LNCaP clone FGC (cell line): ENCODE data around the gene TRAPPC5.
A peak's percentile ranks its signal among the peaks of the same experiment; 100 is the strongest.
"Not testable (repeated sequence)": the region's sequence is repeated elsewhere in the genome, so short reads cannot be mapped to it uniquely, and the experiment has no call there.

ENCODE experiments used
- DNase-seq: peaks from one replicate; pipeline ENCODE4 v3.0.0-alpha.2; 2011; ENCODE audit warnings: low read depth
- H3K4me3 ChIP-seq: 2 replicates; pipeline ENCODE4 v1.5.1; 2011; ENCODE audit warnings: mild to moderate bottlenecking, low read depth, low read length, control low read depth
- CTCF ChIP-seq: IDR thresholded peaks from 2 replicates; pipeline ENCODE4 v1.5.1; 2012; ENCODE audit warnings: mild to moderate bottlenecking; ENCODE audit not compliant: control insufficient read depth, insufficient read depth; ENCODE audit errors: extremely low read depth

Gene TRAPPC5

GRCh38 chr19:7641290-7642276 is 39.0 kb upstream of the TRAPPC5 start:
- TF ChIP-seq CTCF: no peak
- DNase-seq: no peak
- H3K4me3 ChIP-seq: no peak overlapping the region

- no peak for DNase-seq
- H3K4me3 ChIP-seq: no peak overlapping the region
- TF ChIP-seq CTCF: no peak
These were observed 38.2 kb upstream of the TRAPPC5 start for GRCh38 chr19:7642295-7643030.

GRCh38 chr19:7643031-7643415 is 37.6 kb upstream of the TRAPPC5 start:
- TF ChIP-seq CTCF: no peak
- DNase-seq: no peak
- H3K4me3 ChIP-seq: no peak overlapping the region

GRCh38 chr19:7643629-7644549 is 36.7 kb upstream of the TRAPPC5 start:
- not testable (repeated sequence) for H3K4me3 ChIP-seq
- DNase-seq: peak; percentile 43

GRCh38 chr19:7644550-7644877 is 36.1 kb upstream of the TRAPPC5 start:
- H3K4me3 ChIP-seq: no peak overlapping the region
- TF ChIP-seq CTCF: no peak
- DNase-seq: no peak

GRCh38 chr19:7645163-7645562 is 35.5 kb upstream of the TRAPPC5 start:
- no peak for TF ChIP-seq CTCF
- H3K4me3 ChIP-seq: no peak overlapping the region
- no peak for DNase-seq
